Caco-2 (cell line): ENCODE data around the gene DIAPH3. TPM values are rescaled to one million over a fixed set of nuclear protein-coding genes. Genes with fewer than 3 reads are reported as not detected.

Experiments used
- BruUV-seq: library from RNA; stranded (reverse); fragments of 400-500 nt; replicated peaks from 2 replicates; lab custom pipeline; 2021; lab: Mats Ljungman, UMichigan
- CTCF ChIA-PET: fragments of 300-600 bp; sonication (Branson Sonifier 250); formaldehyde crosslinking; loops from one replicate; lab custom pipeline; 2022; ENCODE audit warnings: antibody characterized with exemption; lab: Charles Lee
- POLR2A ChIA-PET: fragments of 300-600 bp; sonication (Branson Sonifier 250); formaldehyde crosslinking; loops from one replicate; lab custom pipeline; 2022; ENCODE audit warnings: antibody characterized with exemption; lab: Charles Lee
- DNase-seq, 2 experiments: peaks; one replicate each; pipeline versions ENCODE4 v3.0.0 to v3.0.0-alpha.2; 2020 to 2022
- H3K27me3 ChIP-seq: replicated peaks from 2 replicates; pipeline ENCODE4 v1.6.0; 2011; ENCODE audit warnings: low read length; ENCODE audit not compliant: control insufficient read depth, insufficient read depth
- H3K36me3 ChIP-seq: 2 replicates; pipeline ENCODE4 v1.5.1; 2011; ENCODE audit warnings: low read length; ENCODE audit not compliant: control insufficient read depth, insufficient read depth
- H3K4me1 ChIP-seq: fragments of 250-450 bp; sonication (Bioruptor Pico); 2 replicates; pipeline ENCODE4 v1.5.1; 2020; ENCODE audit warnings: mild to moderate bottlenecking
- H3K4me3 ChIP-seq: 2 replicates; pipeline ENCODE4 v1.5.1; 2011; ENCODE audit warnings: low read depth, mild to moderate bottlenecking, control low read depth, low read length
- H3K9me3 ChIP-seq: fragments of 250-450 bp; sonication (Bioruptor Pico); 2 replicates; pipeline ENCODE4 v1.5.1; 2020; ENCODE audit warnings: mild to moderate bottlenecking, moderate library complexity
- H3K27ac Mint-ChIP-seq: one replicate; pipeline ENCODE4 v1.8.0; 2022; ENCODE audit warnings: mixed read lengths; ENCODE audit not compliant: unreplicated experiment
- H3K27me3 Mint-ChIP-seq: one replicate; pipeline ENCODE4 v1.8.0; 2022; ENCODE audit warnings: mixed read lengths; ENCODE audit not compliant: insufficient read depth, unreplicated experiment
- H3K36me3 Mint-ChIP-seq: one replicate; pipeline ENCODE4 v1.8.0; 2022; ENCODE audit warnings: mild to moderate bottlenecking, mixed read lengths; ENCODE audit not compliant: insufficient read depth, unreplicated experiment
- H3K4me1 Mint-ChIP-seq: one replicate; pipeline ENCODE4 v1.8.0; 2022; ENCODE audit warnings: low read depth, mixed read lengths; ENCODE audit not compliant: unreplicated experiment
- H3K4me3 Mint-ChIP-seq: one replicate; pipeline ENCODE4 v1.8.0; 2022; ENCODE audit warnings: mild to moderate bottlenecking, moderate library complexity, mixed read lengths; ENCODE audit not compliant: unreplicated experiment
- H3K9me3 Mint-ChIP-seq: one replicate; pipeline ENCODE4 v1.8.0; 2022; ENCODE audit warnings: mixed read lengths; ENCODE audit not compliant: unreplicated experiment
- intact Hi-C: fragments of 100-400 bp; cut with micrococcal nuclease; formaldehyde crosslinking; loops from one replicate; pipeline ENCODE4 v1.10.0; 2022; ENCODE audit not compliant: unreplicated experiment
- total RNA-seq: library from RNA; stranded (reverse); gene quantifications from 2 replicates; pipeline ENCODE4 v1.2.3, GENCODE V29; 2022
- TF ChIP-seq, protein P1 (sequence below), 2 experiments: fragments of 200-600 bp in 1 of 2; IDR thresholded peaks; 1 replicate in 1 of 2; 2 replicates in 1 of 2; pipeline versions ENCODE4 v1.5.1 to v1.8.0; 2011 to 2022; ENCODE audit warnings: antibody characterized with exemption in 1 of 2, control low read depth in 1 of 2, inconsistent platforms in 1 of 2, low read depth in 1 of 2, low read length in 1 of 2, mild to moderate bottlenecking in 1 of 2, moderate library complexity in 1 of 2; ENCODE audit not compliant: insufficient read depth in 1 of 2, severe bottlenecking in 1 of 2, unreplicated experiment in 1 of 2

The DIAPH3 gene
- total RNA-seq, 1 experiment from 2014 or later, result 60.6 TPM

- no peaks in the 10 kb centered on the region; the same call in 1 of the 2 replicates for H3K36me3 ChIP-seq
- H3K4me3 Mint-ChIP-seq, result no peak overlapping the region
- TF ChIP-seq, protein P1, sequence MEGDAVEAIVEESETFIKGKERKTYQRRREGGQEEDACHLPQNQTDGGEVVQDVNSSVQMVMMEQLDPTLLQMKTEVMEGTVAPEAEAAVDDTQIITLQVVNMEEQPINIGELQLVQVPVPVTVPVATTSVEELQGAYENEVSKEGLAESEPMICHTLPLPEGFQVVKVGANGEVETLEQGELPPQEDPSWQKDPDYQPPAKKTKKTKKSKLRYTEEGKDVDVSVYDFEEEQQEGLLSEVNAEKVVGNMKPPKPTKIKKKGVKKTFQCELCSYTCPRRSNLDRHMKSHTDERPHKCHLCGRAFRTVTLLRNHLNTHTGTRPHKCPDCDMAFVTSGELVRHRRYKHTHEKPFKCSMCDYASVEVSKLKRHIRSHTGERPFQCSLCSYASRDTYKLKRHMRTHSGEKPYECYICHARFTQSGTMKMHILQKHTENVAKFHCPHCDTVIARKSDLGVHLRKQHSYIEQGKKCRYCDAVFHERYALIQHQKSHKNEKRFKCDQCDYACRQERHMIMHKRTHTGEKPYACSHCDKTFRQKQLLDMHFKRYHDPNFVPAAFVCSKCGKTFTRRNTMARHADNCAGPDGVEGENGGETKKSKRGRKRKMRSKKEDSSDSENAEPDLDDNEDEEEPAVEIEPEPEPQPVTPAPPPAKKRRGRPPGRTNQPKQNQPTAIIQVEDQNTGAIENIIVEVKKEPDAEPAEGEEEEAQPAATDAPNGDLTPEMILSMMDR (IDR thresholded peaks at IDR 0.05; ENCODE audit: insufficient read depth in 1 of 2, low read depth in 1 of 2, low read length in 1 of 2, severe bottlenecking in 1 of 2, unreplicated experiment in 1 of 2), result no peak
- intact Hi-C loops, result no loop called here
- POLR2A ChIA-PET, result no interaction called here
- no TSS peak for BruUV-seq
- H3K36me3 Mint-ChIP-seq, result peaks cover 30% of the 10 kb centered on the region
- no peaks in the 10 kb centered on the region for H3K9me3 Mint-ChIP-seq
- H3K9me3 ChIP-seq, result no peaks in the 10 kb centered on the region
- CTCF ChIA-PET, result interaction anchor here (0.7 kb wide), 1 partner anchor 84 kb away, joined by 4 read pairs; no protein-coding TSS in a partner anchor
- H3K4me1 ChIP-seq, result peaks cover 18% of the 10 kb centered on the region
- no peak for DNase-seq
- H3K27ac Mint-ChIP-seq, result no peak overlapping the region
- H3K4me3 ChIP-seq, result no peak overlapping the region
- no peaks in the 10 kb centered on the region for H3K27me3 ChIP-seq
- H3K27me3 Mint-ChIP-seq, result no peaks in the 10 kb centered on the region
- peaks cover 28% of the 10 kb centered on the region for H3K4me1 Mint-ChIP-seq
Measured at GRCh38 chr13:60099631-60100420, 63.9 kb downstream of the DIAPH3 start.

- intact Hi-C loops, result no loop called here
- no peak for DNase-seq
- ChIA-PET CTCF (no interaction called here), POLR2A (no interaction called here)
- H3K27me3 ChIP-seq, result no peaks in the 10 kb centered on the region
- H3K9me3 ChIP-seq, result no peaks in the 10 kb centered on the region
- H3K4me3 Mint-ChIP-seq, result no peak overlapping the region
- peaks cover 48% of the 10 kb centered on the region for H3K36me3 Mint-ChIP-seq
- TF ChIP-seq, protein P1 (IDR thresholded peaks at IDR 0.05; ENCODE audit: insufficient read depth in 1 of 2, low read depth in 1 of 2, low read length in 1 of 2, severe bottlenecking in 1 of 2, unreplicated experiment in 1 of 2), result no peak
- H3K27me3 Mint-ChIP-seq, result no peaks in the 10 kb centered on the region
- H3K27ac Mint-ChIP-seq, result no peak overlapping the region
- no peaks in the 10 kb centered on the region for H3K9me3 Mint-ChIP-seq
- no peaks in the 10 kb centered on the region; the same call in 1 of the 2 replicates for H3K36me3 ChIP-seq
- H3K4me3 ChIP-seq, result no peak overlapping the region
- H3K4me1 Mint-ChIP-seq, result no peaks in the 10 kb centered on the region
- H3K4me1 ChIP-seq, result no peaks in the 10 kb centered on the region
- no TSS peak for BruUV-seq
Measured at GRCh38 chr13:60095300-60095699, 68.4 kb downstream of the DIAPH3 start.

GRCh38 chr13:60094385-60095088, 69.2 kb downstream of the DIAPH3 start:
- ChIA-PET CTCF (no interaction called here), POLR2A (no interaction called here)
- Histone ChIP-seq H3K4me3 (no peak overlapping the region), H3K9me3 (no peaks in the 10 kb centered on the region), H3K27me3 (no peaks in the 10 kb centered on the region), H3K36me3 (no peaks in the 10 kb centered on the region; the same call in 1 of the 2 replicates), H3K4me1 (no peaks in the 10 kb centered on the region)
- Mint-ChIP-seq H3K27ac (no peak overlapping the region), H3K36me3 (peaks cover 51% of the 10 kb centered on the region), H3K9me3 (no peaks in the 10 kb centered on the region), H3K4me1 (no peaks in the 10 kb centered on the region), H3K4me3 (no peak overlapping the region), H3K27me3 (no peaks in the 10 kb centered on the region)
- DNase-seq, result no peak
- no TSS peak for BruUV-seq
- intact Hi-C loops, result no loop called here
- TF ChIP-seq, protein P1 (IDR thresholded peaks at IDR 0.05; ENCODE audit: insufficient read depth in 1 of 2, low read depth in 1 of 2, low read length in 1 of 2, severe bottlenecking in 1 of 2, unreplicated experiment in 1 of 2), result no peak
